Right ventricle myocardium inferior (tissue), 1 donor: Measurements from ENCODE around the gene SLC38A10. TPM values are rescaled to one million over a fixed set of nuclear protein-coding genes. Genes with fewer than 3 reads are reported as not detected.

Experiments
- ATAC-seq: fragments of 200-7000 bp; cut with Tn5 transposase; one replicate; pipeline ENCODE4 v1.9.1; 2020; ENCODE audit warnings: mild to moderate bottlenecking, moderate library complexity
- DNase-seq: peaks from one replicate; pipeline ENCODE4 v3.0.0; 2021; ENCODE audit errors: missing footprints
- intact Hi-C: fragments of 100-400 bp; cut with DNase I; formaldehyde crosslinking; loops from one replicate; pipeline ENCODE4 v1.11.0; 2022
- long read RNA-seq: library from polyadenylated mRNA; unstranded; transcript quantifications from one replicate; pipeline ENCODE4 v2.0.0, GENCODE V29; 2021
- total RNA-seq: library from RNA; stranded (reverse); fragmentation: NEBNext Ultra II Directional; extraction: Animal tissue kit (Norgen Biotek cat#: 25700); gene quantifications from one replicate; pipeline ENCODE4 v1.2.1, GENCODE V29; 2021
- donor health status: DM: no; HTN: yes; CAD: no; lungs with severe emphysema.

The SLC38A10 gene
- 44.6 TPM for total RNA-seq
- long read RNA-seq, full-length matches to known transcripts: 42 of 150 reads
- long read RNA-seq, partial matches to known transcripts: 31 of 150 reads
- long read RNA-seq, other reads (novel, unspliced or antisense): 77 of 150 reads

DNA sequence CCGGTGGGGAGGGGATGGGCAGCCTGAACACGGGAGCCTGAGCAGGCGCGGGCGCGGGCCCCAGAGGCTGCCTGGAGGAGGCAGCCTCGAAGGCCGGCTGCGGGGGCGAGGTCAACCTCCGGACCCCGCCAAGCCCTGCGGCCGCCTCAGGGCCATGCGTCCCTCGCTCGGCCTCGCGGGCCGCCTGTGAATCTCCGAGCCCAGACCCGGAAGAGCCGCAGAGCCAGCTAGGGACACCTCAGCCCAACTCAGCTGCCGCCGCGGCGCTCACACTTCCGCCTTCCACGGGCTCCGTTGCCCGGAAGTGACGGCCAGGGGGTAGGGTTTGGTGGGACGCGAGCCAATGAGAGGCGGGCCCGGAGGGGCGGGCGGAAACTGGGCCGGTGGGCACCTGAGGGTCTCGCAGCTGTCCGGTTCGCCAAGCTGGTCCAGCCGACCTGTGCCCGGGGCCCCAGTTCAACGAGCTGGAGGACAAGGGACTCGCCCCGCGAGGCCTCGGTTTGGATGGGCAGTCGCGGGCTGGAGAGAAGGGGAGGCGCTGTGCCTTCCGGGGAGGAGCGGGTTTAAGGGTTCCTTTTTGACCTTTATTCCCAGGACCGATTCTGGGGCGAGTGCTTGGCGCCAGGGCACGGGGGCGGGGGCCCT lies at the start of gene SLC38A10:
TSS of gene SLC38A10 (minus strand) at position 277 of the 645 bp plus-strand sequence. CDS start 386 bp downstream, outside the sequence.
- intact Hi-C loops: loop anchor here (2.0 to 5.0 kb wide), 2 partner anchors 100 to 187 kb away; partner anchors contain the start of gene BAHCC1
- peak; percentile 97 for DNase-seq
- peak; percentile 91 for ATAC-seq

DNA sequence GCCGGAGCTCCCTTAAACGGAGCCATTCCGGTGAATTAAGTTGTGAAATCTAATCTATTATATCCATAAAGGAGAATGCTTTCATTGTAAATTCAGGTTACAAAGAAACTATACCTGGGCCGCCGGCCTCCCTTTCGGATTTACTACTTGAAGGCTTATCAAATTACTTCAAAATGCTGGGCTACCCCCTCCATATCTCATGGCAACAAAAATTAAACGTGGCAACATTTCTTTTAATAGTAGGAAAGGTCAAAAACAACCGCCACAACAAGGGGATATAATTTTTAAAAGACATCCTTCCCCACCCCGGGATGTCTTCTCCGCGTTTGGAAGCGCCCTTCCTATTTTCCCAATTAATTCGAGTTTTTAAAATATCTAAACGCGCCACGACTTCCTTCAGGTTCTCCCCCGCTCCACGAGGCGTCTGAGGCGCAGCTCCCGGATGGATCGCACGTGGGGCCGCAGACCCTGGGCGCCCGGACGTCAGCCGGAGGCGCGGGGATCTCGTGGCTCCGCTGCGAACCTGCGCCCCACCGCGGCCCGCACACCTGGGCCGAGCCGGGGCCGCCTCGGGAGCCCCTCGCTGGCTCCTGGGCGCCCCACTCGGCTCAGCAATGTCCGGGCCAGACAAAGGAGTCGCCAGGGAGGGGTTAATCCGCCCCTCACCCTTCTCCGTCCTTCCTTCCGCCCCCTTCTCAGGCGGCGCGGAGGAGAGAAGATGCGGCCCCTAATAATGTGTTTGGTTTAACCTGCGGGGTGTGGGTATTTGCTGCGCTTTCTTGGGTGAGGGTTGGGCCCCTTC lies 47.4 kb upstream of the SLC38A10 start:
- DNase-seq (no peak), ATAC-seq (no peak)
- intact Hi-C loops: no loop called here

DNA sequence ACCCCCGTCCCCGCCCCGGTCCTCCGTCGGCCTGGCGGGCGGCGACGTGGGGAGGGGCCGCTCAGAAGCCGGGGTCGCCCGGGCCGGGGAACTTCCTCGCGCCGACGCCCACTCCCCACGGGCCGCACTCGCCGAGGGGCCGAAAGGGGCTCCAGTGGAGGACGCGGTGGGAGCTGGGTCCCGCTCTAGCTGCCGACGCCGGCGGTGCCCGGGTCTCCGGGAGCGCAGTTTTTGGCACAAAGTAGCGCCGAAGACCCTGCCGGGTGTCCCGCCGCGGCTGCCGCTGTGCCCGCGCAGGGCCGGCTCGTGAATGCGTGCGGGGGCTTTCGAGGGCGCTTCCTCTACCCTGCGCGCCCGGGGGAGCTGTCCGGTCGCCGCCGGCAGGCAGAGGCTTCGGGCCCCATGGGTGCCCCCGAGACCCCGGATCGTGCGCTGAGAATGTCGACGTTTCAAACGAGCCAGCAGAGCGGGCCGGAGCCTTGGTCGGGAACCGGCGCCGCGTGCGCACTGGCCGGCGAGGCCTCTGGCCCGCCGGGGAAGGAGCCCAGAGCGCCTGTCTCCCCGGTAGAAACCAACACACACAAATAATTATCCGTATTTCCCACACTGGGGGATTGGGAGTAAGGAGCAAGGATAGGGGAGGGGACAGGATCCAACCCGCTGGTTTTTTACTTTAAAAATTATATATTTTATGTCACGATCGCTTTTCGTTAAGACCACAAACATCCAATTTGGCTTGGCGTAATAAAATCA lies 46.6 kb upstream of the SLC38A10 start:
- no peak for ATAC-seq
- no peak for DNase-seq
- intact Hi-C loops: no loop called here

DNA sequence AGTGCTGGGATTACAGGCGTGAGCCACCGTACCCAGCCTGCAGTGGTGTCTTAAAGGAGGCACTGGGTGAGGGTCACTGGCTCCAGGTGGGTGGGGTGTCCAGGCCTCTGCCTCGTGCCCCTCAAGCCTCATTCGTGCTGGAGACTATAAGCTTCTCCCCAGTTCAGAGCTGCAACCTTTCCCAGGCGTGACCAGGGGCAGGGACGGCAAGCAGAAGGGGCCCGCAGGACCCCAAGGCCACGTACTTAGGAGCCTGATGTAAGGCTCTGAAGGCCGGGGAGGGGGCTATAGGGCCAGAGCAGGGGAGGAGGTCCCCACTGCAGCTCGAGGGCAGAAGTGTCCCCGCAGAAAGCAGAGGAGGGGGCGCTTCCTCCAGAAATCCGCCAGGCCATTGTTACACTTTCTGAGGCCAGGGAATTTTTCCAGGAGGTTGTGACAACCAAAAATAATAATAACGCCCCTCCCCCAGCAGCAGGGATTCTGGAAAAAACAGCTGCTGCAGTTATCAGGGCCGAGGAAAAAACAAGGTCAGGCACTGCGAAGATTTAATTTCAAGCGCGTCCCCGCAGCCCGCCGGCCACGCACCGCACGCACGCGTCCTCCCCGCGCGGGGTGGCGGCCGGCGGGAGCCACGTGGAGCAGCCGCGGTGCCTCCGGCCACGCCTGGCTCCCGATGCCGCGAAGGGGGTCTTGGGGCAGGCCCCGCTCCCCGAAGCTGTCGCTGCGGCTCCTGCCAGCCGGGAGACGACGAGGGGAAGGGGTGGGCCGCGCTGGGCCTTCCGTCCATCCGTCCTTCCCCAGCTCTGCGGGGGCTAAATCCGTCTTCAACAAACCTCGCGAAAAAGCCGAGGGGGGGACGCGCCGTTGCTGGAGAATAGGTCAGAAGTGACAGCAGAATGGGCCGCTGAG lies 45.8 kb upstream of the SLC38A10 start:
- no peak for DNase-seq
- ATAC-seq: no peak
- intact Hi-C loops: no loop called here

DNA sequence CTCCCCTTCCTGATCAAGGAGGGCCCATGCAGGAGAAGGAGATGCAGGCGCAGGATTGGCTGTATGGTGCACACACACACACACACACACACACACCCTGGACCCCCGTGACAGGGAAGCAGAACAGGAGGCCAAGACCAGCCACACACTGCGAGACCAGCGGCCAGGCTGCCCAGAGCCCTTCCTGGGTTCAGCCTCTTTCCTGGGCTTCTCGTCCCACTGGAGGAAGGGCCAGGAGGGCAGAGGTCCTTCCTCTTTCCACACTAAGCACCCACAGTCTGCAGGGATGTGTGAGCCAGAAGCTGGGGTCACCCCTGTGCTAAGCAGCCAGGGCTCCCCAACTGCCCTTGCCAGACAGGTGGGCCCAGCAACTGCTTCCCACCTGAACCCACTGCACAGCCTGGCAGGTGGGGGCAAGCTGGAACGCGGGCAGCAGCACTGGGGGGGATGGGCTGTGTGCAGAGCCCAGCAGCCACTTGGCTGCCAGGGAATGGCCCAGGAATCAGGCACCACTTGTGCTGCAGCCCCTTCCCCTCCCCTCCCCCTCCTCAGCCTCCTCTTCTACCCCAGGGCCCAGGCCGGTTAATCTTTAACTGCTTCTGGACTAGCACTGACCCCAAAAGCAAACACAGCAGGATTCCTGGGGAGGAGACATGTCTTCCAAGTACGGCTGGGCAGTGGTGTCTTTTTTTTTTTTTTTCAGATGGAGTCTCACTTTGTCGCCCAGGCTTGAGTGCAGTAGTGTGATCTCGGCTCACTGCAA lies 44.6 kb upstream of the SLC38A10 start:
- DNase-seq: no peak
- ATAC-seq: no peak

DNA sequence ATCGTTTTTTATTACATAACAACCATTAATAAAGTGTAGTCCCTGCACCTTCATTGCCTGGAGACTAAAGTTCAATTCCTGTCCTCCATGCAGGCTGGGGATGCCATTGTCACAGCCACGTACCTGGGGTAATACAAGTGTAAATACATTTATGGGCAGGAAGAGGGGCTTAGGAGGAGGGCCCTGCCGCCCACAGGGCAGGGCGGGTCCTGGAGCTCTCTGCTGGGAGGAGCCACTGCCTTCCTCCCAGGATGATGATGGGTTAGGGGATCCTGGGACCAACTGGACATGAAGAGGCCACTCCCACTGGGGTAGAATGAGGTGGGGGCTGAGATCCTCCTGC lies 44.1 kb upstream of the SLC38A10 start:
- DNase-seq (no peak), ATAC-seq (no peak)
- intact Hi-C loops: no loop called here

More for the DNA sequence above, 44.6 kb upstream of the SLC38A10 start:
- intact Hi-C loops: no loop called here

DNA sequence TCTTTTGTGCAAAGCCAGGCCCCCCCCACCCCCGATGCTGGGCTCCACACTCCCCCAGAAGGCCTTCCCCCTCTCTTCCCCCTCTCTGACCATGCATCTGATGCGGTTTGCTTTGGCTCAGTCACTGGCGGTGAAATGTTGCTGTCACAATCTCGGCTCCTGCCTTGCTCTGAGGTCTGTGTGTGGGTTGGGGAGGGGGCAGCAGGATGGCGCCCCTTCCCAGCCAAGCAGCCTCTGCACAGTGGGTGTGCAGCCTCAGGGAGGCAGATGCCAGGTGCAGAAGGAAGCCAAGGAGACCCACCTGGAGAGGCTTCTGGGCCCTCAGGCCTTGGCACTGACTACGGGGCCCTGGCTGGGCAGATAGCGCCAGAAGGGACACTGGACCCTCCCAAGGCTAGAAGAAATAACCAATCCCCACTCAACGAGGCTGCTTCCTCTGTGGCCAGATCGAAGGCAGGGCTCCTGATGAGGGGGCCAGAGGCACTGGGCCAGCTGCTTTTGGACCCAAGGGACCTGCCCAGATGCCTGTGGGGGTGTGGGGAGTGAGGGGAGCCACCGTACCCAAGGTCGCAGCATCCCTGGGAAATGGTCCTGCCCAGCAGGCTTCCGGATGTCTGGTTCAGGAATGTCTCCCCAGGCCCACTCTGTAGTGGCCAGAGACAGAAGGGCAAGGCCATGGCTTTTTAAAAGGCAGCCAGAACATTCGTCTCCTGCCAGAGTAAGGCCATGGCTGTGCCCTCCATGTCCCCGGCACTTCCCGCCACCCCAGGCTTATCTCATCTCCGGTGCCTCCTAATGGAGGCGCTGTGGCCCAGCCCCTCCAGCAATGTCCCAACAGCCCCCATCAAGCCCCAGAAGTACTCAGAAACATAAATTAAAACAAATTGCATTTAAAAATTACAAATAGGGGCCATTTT lies 43.4 kb upstream of the SLC38A10 start:
- intact Hi-C loops: no loop called here
- no peak for DNase-seq
- peak; percentile 11 for ATAC-seq

DNA sequence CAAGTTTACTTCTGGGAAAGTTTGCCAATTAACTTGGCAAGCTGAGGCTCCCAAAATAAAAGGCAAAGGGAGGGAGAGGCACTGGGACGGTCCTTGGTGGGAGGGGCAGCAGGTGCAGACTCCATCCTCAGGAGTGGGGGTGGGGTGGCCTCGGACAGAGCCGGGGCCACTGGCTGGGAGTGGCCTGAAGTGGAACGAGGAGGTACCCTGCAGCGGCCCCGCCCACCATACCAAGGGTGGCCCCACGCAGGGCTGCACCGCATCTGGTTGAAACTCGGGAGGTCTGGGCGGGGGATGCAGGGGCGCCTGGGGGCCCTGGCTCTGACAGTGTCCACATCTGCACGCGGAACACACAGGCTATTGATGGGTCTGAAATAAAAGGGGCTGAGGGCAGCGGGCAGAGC lies 42.4 kb upstream of the SLC38A10 start:
- ATAC-seq (no peak), DNase-seq (no peak)
- intact Hi-C loops: no loop called here

DNA sequence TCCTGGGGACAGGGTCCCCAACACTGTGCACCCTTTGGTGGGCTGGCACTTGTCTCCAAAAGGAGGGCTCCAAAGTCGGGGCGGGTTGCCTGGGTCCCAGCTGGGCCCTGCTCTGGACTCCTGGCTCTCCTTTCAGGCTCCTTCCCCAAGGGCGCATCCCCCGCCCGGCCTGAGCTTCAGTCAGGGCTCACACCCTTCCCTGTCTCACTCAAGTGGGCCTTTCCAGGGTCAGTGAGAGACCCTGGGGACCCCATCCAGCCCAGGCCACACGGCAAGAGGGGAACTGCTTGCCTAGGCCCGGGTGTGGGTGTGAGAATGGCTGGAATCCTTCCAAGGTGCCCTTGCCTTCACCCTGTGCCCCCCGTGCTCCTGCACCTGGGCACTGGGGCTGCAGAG lies 41.8 kb upstream of the SLC38A10 start:
- DNase-seq: no peak
- intact Hi-C loops: no loop called here

DNA sequence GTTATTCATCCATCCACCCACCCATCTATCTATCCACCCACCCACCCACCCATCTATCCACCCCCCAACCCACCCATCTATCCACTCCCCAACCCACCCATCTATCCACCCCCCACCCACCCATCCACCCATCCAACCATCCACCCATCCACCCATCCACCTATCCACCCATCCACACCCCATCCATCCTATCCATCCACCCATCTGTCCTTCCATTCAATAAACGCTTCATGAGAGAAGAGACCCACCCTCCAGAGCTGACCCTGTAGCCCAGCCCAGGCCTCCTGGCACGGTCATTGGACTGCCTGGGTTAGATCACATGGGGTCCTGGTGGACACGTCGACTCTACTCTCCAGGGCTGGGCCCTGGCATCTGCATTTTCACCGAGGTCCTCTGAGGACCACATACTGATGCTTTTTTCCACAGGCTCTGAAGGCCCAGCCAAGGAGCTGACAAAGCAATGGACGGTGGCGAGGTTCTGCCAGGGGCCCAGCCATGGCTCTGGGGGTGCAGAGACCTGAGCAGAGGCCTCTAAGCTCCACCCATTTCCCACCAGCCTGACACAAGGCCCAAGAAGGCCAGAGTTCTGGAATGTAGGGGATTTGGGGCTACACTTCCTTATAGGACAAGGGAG lies 41.3 kb upstream of the SLC38A10 start:
- intact Hi-C loops: no loop called here
- ATAC-seq (no peak), DNase-seq (no peak)

More for the DNA sequence above, 41.8 kb upstream of the SLC38A10 start:
- no peak for ATAC-seq

DNA sequence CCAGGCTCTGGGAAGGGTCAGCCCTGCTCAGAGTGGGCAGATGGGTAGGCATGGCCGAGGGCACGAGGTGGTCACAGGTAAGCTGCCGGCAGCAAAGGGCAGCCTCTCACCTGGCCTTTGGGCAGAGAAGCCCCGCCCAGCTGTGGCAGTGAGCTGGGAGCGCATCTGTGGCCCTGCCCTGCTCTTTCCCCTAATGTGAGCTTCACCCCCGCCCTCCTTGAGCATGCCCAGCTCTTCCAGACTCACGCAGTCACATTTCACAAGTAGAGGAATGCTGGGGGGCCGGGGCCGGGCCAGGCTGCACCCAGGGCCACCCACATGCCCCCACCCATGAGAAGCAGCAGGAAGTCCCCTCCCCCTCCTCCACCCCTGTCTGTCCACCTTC lies 40.7 kb upstream of the SLC38A10 start:
- intact Hi-C loops: no loop called here
- ATAC-seq (no peak), DNase-seq (no peak)

DNA sequence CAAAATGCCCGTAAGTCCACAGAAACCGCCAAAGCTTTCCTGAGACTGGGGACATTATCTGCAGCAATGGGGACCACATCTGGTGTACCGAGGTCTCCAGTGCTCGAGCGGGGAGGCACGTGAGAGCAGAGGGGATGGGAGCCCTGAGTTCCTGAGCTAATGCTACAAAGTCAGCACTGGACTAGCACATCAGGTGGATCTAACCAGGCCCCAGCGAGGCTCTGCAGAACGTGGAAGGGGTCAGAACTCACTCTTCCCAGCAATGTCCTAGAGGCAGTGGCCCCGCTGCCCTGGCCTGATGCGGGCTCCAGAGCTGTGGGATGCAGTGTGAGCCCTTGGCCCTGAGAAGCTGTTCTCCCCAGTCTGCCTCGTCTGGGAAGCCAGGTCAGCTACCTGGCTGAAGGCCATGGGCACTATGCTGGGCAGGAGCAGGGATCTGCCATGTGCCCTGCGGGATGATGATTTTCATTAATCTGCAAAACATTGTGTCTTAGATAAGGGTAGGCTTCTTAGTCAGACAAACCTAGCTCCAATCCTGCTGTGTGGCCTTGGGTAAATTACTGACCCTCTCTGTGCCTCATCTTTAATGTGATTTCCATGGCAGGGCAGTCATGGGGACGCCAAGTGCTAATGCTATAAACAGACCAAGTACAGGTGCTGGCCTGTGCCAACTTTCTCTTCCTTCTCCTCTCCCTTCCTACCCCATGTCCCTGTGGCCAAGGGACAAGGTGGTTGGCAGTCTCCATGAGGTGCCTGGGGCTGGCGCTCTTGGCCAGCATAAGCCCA lies 40.1 kb upstream of the SLC38A10 start:
- ATAC-seq: no peak
- DNase-seq: no peak
- intact Hi-C loops: no loop called here

DNA sequence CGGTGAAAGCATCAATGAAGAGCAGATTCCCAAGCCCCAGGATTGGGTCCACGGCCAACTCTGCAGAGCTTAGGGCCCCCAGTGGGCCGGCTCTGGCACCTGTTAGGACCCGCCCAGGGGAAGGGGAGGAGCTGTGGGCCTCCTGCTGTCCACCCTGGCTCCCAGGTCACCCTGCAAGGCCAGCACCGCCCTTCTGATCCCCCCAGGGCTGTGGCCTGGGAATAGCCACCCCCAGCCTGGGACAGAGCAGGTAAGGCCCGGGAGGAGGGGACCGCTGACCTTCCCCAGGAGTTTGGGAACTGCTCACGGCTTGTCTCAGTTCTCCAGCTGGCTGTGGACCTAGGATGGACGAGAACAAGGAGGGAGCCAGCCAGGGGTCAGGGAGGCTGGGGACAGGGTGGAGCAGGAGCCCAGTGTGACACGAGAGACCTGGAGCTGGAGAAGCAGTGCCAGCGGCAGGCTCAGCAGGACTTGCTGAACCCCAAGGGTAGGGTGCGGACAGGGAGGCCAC lies 39.3 kb upstream of the SLC38A10 start:
- DNase-seq (no peak), ATAC-seq (peak; percentile 12)
- intact Hi-C loops: no loop called here

DNA sequence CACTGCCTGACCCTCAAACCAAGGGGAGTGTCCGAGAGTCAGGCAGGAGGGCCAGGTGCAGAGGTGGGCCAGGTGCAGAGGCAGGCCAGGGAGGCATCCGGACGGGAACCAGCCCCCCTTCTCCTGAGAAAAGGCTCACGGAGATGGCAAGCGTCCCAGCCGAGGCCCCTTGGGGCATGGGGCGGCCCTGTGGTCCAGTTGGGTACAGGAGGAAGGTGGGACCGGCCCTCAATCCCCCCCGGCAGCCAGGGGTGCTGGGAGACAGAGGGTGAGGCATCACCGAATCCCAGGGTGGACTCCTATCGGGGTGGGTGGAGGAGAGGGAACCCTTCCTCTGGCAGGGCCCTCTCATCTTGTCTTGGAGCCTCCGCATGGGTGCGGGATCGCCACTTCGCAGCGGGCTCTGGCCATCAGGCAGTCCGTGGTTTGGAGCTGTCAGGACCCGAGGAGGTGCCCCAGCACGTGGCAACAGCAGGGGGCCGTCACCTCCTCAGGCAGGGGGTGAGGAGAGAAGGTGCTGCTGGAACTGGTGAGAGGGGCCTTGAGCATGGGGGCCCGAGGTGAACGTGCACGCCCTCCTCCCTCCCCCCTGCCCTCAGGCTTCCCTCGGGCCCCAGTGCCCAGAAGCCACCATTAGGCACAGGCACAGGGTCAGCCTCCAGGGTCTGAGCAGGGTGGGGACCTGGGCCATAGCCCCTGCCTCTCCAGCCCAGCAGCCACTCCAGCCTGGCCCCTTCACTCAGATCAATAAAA lies 38.7 kb upstream of the SLC38A10 start:
- ATAC-seq (no peak), DNase-seq (no peak)
- intact Hi-C loops: no loop called here
